Tibial nerve (tissue), 4 donors: Measurements from ENCODE around the gene TNKS1BP1.

ENCODE experiments used
- EP300 ChIP-seq, 2 donors: sonication (generic); formaldehyde crosslinking; IDR thresholded peaks; one replicate each; pipeline ENCODE4 v1.6.1; 2017; ENCODE audit warnings: antibody characterized with exemption in 2 of 2, mild to moderate bottlenecking in 1 of 2
- POLR2A ChIP-seq, 2 donors: fragments of 450-650 bp; IDR thresholded peaks; one replicate each; pipeline ENCODE4 v1.6.1; 2017; ENCODE audit warnings: antibody characterized with exemption in 2 of 2, mild to moderate bottlenecking in 2 of 2, moderate library complexity in 2 of 2
- TF ChIP-seq, protein P1 (sequence below), 5 experiments: fragments of 200-600 bp in 3 of 5; fragments of 450-650 bp in 2 of 5; sonication (generic) in 3 of 5; IDR thresholded peaks; one replicate each; pipeline ENCODE4 v1.5.1; 2016 to 2019; ENCODE audit warnings: antibody characterized with exemption in 5 of 5, mild to moderate bottlenecking in 3 of 5, moderate library complexity in 2 of 5

GRCh38 chr11:57324154-57324885 is 432 bp downstream of the TNKS1BP1 start:
- TF ChIP-seq POLR2A (IDR thresholded peaks at IDR 0.05) = no peak
- TF ChIP-seq, protein P1, sequence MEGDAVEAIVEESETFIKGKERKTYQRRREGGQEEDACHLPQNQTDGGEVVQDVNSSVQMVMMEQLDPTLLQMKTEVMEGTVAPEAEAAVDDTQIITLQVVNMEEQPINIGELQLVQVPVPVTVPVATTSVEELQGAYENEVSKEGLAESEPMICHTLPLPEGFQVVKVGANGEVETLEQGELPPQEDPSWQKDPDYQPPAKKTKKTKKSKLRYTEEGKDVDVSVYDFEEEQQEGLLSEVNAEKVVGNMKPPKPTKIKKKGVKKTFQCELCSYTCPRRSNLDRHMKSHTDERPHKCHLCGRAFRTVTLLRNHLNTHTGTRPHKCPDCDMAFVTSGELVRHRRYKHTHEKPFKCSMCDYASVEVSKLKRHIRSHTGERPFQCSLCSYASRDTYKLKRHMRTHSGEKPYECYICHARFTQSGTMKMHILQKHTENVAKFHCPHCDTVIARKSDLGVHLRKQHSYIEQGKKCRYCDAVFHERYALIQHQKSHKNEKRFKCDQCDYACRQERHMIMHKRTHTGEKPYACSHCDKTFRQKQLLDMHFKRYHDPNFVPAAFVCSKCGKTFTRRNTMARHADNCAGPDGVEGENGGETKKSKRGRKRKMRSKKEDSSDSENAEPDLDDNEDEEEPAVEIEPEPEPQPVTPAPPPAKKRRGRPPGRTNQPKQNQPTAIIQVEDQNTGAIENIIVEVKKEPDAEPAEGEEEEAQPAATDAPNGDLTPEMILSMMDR (IDR thresholded peaks at IDR 0.05) = no peak
- no peak for TF ChIP-seq EP300 (IDR thresholded peaks at IDR 0.05)
